B cell (primary cell): Measurements from ENCODE around the gene SKA3. TPM values are rescaled to one million over a fixed set of nuclear protein-coding genes. Genes with fewer than 3 reads are reported as not detected.
A peak's percentile ranks its signal among the peaks of the same experiment; 100 is the strongest.

Source experiments
- ATAC-seq: fragments of 200-7000 bp; cut with Tn5 transposase; one replicate; pipeline ENCODE4 v1.10.0; 2021; ENCODE audit warnings: low read depth, mild to moderate bottlenecking, moderate number of reproducible peaks, moderate library complexity
- CTCF ChIA-PET: fragments of 350-600 bp; sonication (Branson Sonifier 250); formaldehyde crosslinking; loops from one replicate; lab custom pipeline; 2021; ENCODE audit warnings: antibody characterized with exemption, inconsistent platforms; lab: Charles Lee
- POLR2A ChIA-PET: fragments of 350-600 bp; sonication (Branson Sonifier 250); formaldehyde crosslinking; loops from one replicate; lab custom pipeline; 2021; ENCODE audit warnings: antibody characterized with exemption; lab: Charles Lee
- DNase-seq: peaks from one replicate; pipeline ENCODE4 v3.0.0; 2013
- H2AFZ ChIP-seq: 2 replicates; pipeline ENCODE4 v1.6.1; 2012; ENCODE audit warnings: mild to moderate bottlenecking, low read depth, low read length; ENCODE audit not compliant: insufficient read depth, poor library complexity, severe bottlenecking
- H3K27ac ChIP-seq, 2 donors: 1 replicate in 1 of 2; 2 replicates in 1 of 2; pipeline ENCODE4 v1.5.1; 2012 to 2013; ENCODE audit warnings: low read length in 2 of 2, mild to moderate bottlenecking in 2 of 2, moderate library complexity in 1 of 2
- H3K27me3 ChIP-seq, 4 experiments: fragments of 200-600 bp in 1 of 4; sonication (generic) in 1 of 4; replicated peaks in 1 of 4; 1 replicate in 2 of 4; 2 replicates in 2 of 4; pipeline versions ENCODE4 v1.6.1 to v1.7.0; 2013 to 2016; ENCODE audit warnings: low read length in 3 of 4, mild to moderate bottlenecking in 2 of 4, mixed read lengths in 1 of 4, moderate library complexity in 1 of 4; ENCODE audit not compliant: insufficient read depth in 4 of 4, control insufficient read depth in 3 of 4; ENCODE audit errors: control extremely low read depth in 1 of 4
- H3K36me3 ChIP-seq, 2 experiments: replicated peaks in 1 of 2; 1 replicate in 1 of 2; 2 replicates in 1 of 2; pipeline versions ENCODE4 v1.6.1 to v1.7.1; 2013; ENCODE audit warnings: low read length in 1 of 2; ENCODE audit not compliant: insufficient read depth in 2 of 2, control insufficient read depth in 1 of 2; ENCODE audit errors: control extremely low read depth in 1 of 2, extremely low read depth in 1 of 2
- H3K4me1 ChIP-seq, 2 donors: fragments of 200-600 bp in 1 of 2; sonication (generic) in 1 of 2; 1 replicate in 1 of 2; 2 replicates in 1 of 2; pipeline versions ENCODE4 v1.5.1 to v1.6.1; 2013 to 2017; ENCODE audit warnings: low read length in 2 of 2; ENCODE audit not compliant: control insufficient read depth in 2 of 2, insufficient read depth in 2 of 2
- H3K4me2 ChIP-seq: replicated peaks from 2 replicates; pipeline ENCODE3; 2012; ENCODE audit warnings: mild to moderate bottlenecking, low read depth, low read length; ENCODE audit not compliant: poor library complexity, severe bottlenecking
- H3K4me3 ChIP-seq, 5 experiments: fragments of 200-600 bp in 1 of 5; sonication (generic) in 1 of 5; 1 replicate in 3 of 5; 2 replicates in 2 of 5; pipeline versions ENCODE4 v1.5.1 to v1.7.0; 2011 to 2016; ENCODE audit warnings: low read length in 4 of 5, mild to moderate bottlenecking in 4 of 5, low read depth in 2 of 5, control low read depth in 1 of 5, moderate library complexity in 1 of 5; ENCODE audit not compliant: insufficient read depth in 1 of 5; ENCODE audit errors: control extremely low read depth in 1 of 5, extremely low read depth in 1 of 5
- H3K79me2 ChIP-seq: fragments of 200-600 bp; sonication (generic); one replicate; pipeline ENCODE4 v1.6.0; 2016; ENCODE audit warnings: low read length; ENCODE audit not compliant: control insufficient read depth, insufficient read depth
- H3K9ac ChIP-seq: fragments of 200-600 bp; sonication (generic); 2 replicates; pipeline ENCODE4 v1.6.1; 2017; ENCODE audit warnings: mild to moderate bottlenecking, low read length, moderate library complexity
- H3K9me3 ChIP-seq, 3 donors: one replicate each; pipeline versions ENCODE4 v1.6.1 to v1.7.1; 2013; ENCODE audit warnings: low read length in 2 of 3; ENCODE audit not compliant: control insufficient read depth in 2 of 3, insufficient read depth in 1 of 3; ENCODE audit errors: control extremely low read depth in 1 of 3
- H4K20me1 ChIP-seq: 2 replicates; pipeline ENCODE4 v1.6.0; 2012; ENCODE audit warnings: mild to moderate bottlenecking, low read length; ENCODE audit not compliant: insufficient read depth, control insufficient read depth, poor library complexity, severe bottlenecking
- H3K27ac Mint-ChIP-seq: one replicate; pipeline ENCODE4 v1.8.0; 2021; ENCODE audit warnings: mixed read lengths
- H3K27me3 Mint-ChIP-seq: one replicate; pipeline ENCODE4 v1.8.0; 2021; ENCODE audit warnings: mixed read lengths
- H3K4me1 Mint-ChIP-seq: one replicate; pipeline ENCODE4 v1.8.0; 2021; ENCODE audit warnings: mixed read lengths
- H3K4me3 Mint-ChIP-seq: one replicate; pipeline ENCODE4 v1.8.0; 2021; ENCODE audit warnings: mixed read lengths
- H3K9me3 Mint-ChIP-seq: one replicate; pipeline ENCODE4 v1.8.0; 2022; ENCODE audit warnings: mixed read lengths; ENCODE audit not compliant: insufficient read depth
- EZH2 ChIP-seq: IDR thresholded peaks from 2 replicates; pipeline ENCODE4 v1.6.1; 2012; ENCODE audit warnings: borderline replicate concordance, low read depth, mild to moderate bottlenecking, moderate library complexity, low read length; ENCODE audit not compliant: insufficient read depth, poor library complexity, severe bottlenecking
- WGBS: methylation state at CpG from one replicate; pipeline ENCODE4 v1.1.5; 2013; ENCODE audit warnings: missing lambda C conversion rate; ENCODE audit not compliant: insufficient coverage; 5-methylcytosine and 5-hydroxymethylcytosine counted together
- intact Hi-C: fragments of 100-400 bp; cut with micrococcal nuclease; formaldehyde crosslinking; loops from one replicate; pipeline ENCODE4 v1.10.0; 2022
- polyA minus RNA-seq: library from RNA; depleted of rRNA, polyadenylated mRNA; stranded (reverse); fragments of >200 nt; gene quantifications from 2 replicates; pipeline ENCODE4 v1.2.3, GENCODE V29; 2012
- polyA plus RNA-seq: library from polyadenylated mRNA; depleted of rRNA; stranded (reverse); fragments of >200 nt; gene quantifications from 2 replicates; pipeline ENCODE4 v1.2.3, GENCODE V29; 2012
- total RNA-seq, 2 donors: library from RNA; stranded (reverse); fragments of 120-200 nt in 1 of 2; gene quantifications; 1 replicate in 1 of 2; 2 replicates in 1 of 2; pipeline versions ENCODE4 v1.2.3 to v1.2.4, GENCODE V29; 2013 to 2022
- TF ChIP-seq, protein P1 (sequence below): fragments of 200-600 bp; IDR thresholded peaks from one replicate; pipeline ENCODE4 v1.8.0; 2022; ENCODE audit warnings: antibody characterized with exemption, mild to moderate bottlenecking

Gene SKA3
- total RNA-seq (0.20 and 0.53 TPM in 2 replicates), polyA plus RNA-seq (0.07 and 0.14 TPM in 2 replicates), polyA minus RNA-seq (0.69 and 1.7 TPM in 2 replicates)
- total RNA-seq (2013): 1.7 TPM

DNA sequence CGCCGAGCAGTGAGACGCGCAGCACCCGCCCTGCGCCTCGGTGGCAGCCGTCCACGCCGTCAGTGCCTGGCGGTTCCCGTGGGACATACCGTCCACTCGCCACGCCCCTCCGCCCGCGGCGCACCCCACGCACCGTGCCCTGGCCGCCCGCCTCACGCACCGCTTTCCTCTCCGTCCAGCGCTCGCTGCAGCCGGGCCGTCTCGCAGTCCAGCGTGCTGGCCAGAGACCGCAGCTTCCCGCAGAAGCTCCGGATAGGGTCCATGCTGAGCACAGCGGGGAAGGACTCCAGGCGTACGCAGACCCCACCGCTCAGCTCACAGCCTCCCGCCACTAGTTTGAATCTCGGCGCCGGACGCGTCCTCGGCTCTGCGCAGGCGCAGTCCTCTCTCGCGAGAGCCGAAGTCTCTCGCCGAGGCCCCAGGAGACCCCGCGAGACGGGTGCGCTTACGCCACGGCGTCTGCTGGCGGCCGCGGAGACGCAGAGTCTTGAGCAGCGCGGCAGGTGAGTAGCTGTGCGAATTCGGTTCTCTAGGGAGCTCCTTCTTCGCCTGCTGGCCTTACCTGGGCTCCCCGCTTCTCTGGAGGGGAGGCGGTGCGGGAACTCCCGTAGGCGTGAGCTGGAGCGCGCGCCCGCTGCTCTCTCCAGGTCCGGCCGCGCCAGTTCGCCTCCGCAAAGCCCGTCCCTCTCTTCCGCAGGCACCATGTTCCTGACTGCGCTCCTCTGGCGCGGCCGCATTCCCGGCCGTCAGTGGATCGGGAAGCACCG lies at the start of gene SKA3, which contains the start of gene MRPL57:
TSS of gene SKA3 (minus strand) at position 338 of the 767 bp plus-strand sequence. CDS start at position 263, 75 bp downstream.
TSS of gene MRPL57 (plus strand) at position 444 of the 767 bp plus-strand sequence. CDS start at position 703, 259 bp downstream.
- CTCF ChIA-PET: interaction anchor here (0.7 to 2.7 kb wide), 5 partner anchors 38 to 303 kb away, joined by 3 to 25 read pairs (median 4); no protein-coding TSS in a partner anchor
- Mint-ChIP-seq H3K4me1 (peaks cover 15% of the 10 kb centered on the region), H3K27ac (peak within 1 kb of the TSS; percentile 97), H3K9me3 (no peaks in the 10 kb centered on the region), H3K4me3 (peak within 1 kb of the TSS; percentile 98), H3K27me3 (no peaks in the 10 kb centered on the region)
- no peak for TF ChIP-seq EZH2
- TF ChIP-seq, protein P1, sequence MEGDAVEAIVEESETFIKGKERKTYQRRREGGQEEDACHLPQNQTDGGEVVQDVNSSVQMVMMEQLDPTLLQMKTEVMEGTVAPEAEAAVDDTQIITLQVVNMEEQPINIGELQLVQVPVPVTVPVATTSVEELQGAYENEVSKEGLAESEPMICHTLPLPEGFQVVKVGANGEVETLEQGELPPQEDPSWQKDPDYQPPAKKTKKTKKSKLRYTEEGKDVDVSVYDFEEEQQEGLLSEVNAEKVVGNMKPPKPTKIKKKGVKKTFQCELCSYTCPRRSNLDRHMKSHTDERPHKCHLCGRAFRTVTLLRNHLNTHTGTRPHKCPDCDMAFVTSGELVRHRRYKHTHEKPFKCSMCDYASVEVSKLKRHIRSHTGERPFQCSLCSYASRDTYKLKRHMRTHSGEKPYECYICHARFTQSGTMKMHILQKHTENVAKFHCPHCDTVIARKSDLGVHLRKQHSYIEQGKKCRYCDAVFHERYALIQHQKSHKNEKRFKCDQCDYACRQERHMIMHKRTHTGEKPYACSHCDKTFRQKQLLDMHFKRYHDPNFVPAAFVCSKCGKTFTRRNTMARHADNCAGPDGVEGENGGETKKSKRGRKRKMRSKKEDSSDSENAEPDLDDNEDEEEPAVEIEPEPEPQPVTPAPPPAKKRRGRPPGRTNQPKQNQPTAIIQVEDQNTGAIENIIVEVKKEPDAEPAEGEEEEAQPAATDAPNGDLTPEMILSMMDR: peak; percentile 22
- Histone ChIP-seq H3K36me3 (no peaks in the 10 kb centered on the region), H3K9ac (peak within 1 kb of the TSS; percentile 80), H2AFZ (peak within 1 kb of the TSS; percentile 87), H3K4me1 (peaks cover 11 to 15% of the 10 kb centered on the region in 2 donors), H3K4me2 (peak within 1 kb of the TSS; percentile 90), H3K4me3 (peak within 1 kb of the TSS; percentile 67 to 97 (median 94)), H3K27me3 (no peaks in the 10 kb centered on the region), H3K27ac (peak within 1 kb of the TSS; percentile 82 to 85), H3K9me3 (no peaks in the 10 kb centered on the region), H3K79me2 (peaks cover 16% of the 10 kb centered on the region), H4K20me1 (no peaks in the 10 kb centered on the region)
- DNase-seq (peak; percentile 95), ATAC-seq (peak; percentile 93)
- intact Hi-C loops: loop anchor here (1.0 to 10.0 kb wide), 5 partner anchors 122 to 1542 kb away; partner anchors contain the start of genes MPHOSPH8, XPO4 and ZDHHC20
- WGBS: under 1% methylated on average over 93 of the region's 93 CpGs
- POLR2A ChIA-PET: interaction anchor here (0.7 to 1.5 kb wide), 6 partner anchors 24 to 427 kb away, joined by 3 to 6 read pairs (median 4); partner anchors contain the start of genes MICU2 and ZDHHC20

- ChIA-PET CTCF (no interaction called here), POLR2A (no interaction called here)
- Mint-ChIP-seq H3K4me3 (no peak overlapping the region), H3K27ac (no peak overlapping the region), H3K27me3 (peaks cover 13% of the 10 kb centered on the region), H3K9me3 (peaks cover 2% of the 10 kb centered on the region), H3K4me1 (no peaks in the 10 kb centered on the region)
- no peak overlapping the region for H3K27ac ChIP-seq
- peaks cover 0 to 4% (median 0%) of the 10 kb centered on the region in 3 donors for H3K9me3 ChIP-seq
- WGBS: 72% methylated on average over 3 of the region's 6 CpGs
- H3K9ac ChIP-seq: no peak overlapping the region
- H2AFZ ChIP-seq: no peak overlapping the region
- H3K79me2 ChIP-seq: no peaks in the 10 kb centered on the region
- H3K4me2 ChIP-seq: no peak overlapping the region
- H3K4me3 ChIP-seq: no peak overlapping the region
- TF ChIP-seq EZH2: no peak
- TF ChIP-seq, protein P1: no peak
- no peaks in the 10 kb centered on the region for H4K20me1 ChIP-seq
- no peak for ATAC-seq
- H3K36me3 ChIP-seq: no peaks in the 10 kb centered on the region
- H3K4me1 ChIP-seq: no peaks in the 10 kb centered on the region
- H3K27me3 ChIP-seq: no peaks in the 10 kb centered on the region
- intact Hi-C loops: no loop called here
- DNase-seq: no peak
Observed at GRCh38 chr13:21225082-21225481, 48.7 kb upstream of the SKA3 start.
